AG10803 (cell line): ENCODE results near the gene MAGEA9.
A peak's percentile ranks its signal among the peaks of the same experiment; 100 is the strongest.

Experiments
- DNase-seq: peaks from one replicate; pipeline ENCODE4 v3.0.0; 2010; ENCODE audit warnings: low read depth
- H3K4me3 ChIP-seq: 2 replicates; pipeline ENCODE4 v1.5.1; 2011; ENCODE audit warnings: mild to moderate bottlenecking, low read length, control low read depth
- TF ChIP-seq, protein P1 (sequence below): conservative IDR thresholded peaks from 2 replicates; pipeline ENCODE4 v1.5.1; 2011; ENCODE audit warnings: mild to moderate bottlenecking, low read length, control low read depth, inconsistent platforms

Gene MAGEA9

DNA sequence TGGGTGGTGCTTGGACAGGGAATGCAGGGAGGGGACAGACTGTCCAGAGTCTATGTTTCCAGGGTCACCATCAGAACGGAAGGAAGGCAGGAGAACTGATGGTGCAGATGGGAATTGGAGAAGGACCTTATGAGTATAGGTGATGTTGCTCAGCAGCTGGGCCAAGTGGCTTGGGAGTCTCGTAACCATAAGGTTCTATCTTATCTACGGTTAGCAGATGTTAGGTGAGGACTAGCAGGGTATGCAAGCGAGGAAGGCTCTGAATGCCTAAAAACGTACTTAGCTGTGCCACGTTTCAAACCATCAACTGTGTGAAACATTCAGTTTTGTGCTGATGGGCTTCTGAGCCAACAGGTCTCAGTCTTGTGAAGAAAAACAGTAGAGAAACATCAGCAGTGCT, 22.4 kb downstream of the MAGEA9 start:
- TF ChIP-seq, protein P1, sequence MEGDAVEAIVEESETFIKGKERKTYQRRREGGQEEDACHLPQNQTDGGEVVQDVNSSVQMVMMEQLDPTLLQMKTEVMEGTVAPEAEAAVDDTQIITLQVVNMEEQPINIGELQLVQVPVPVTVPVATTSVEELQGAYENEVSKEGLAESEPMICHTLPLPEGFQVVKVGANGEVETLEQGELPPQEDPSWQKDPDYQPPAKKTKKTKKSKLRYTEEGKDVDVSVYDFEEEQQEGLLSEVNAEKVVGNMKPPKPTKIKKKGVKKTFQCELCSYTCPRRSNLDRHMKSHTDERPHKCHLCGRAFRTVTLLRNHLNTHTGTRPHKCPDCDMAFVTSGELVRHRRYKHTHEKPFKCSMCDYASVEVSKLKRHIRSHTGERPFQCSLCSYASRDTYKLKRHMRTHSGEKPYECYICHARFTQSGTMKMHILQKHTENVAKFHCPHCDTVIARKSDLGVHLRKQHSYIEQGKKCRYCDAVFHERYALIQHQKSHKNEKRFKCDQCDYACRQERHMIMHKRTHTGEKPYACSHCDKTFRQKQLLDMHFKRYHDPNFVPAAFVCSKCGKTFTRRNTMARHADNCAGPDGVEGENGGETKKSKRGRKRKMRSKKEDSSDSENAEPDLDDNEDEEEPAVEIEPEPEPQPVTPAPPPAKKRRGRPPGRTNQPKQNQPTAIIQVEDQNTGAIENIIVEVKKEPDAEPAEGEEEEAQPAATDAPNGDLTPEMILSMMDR = no peak
- DNase-seq = no peak

DNA sequence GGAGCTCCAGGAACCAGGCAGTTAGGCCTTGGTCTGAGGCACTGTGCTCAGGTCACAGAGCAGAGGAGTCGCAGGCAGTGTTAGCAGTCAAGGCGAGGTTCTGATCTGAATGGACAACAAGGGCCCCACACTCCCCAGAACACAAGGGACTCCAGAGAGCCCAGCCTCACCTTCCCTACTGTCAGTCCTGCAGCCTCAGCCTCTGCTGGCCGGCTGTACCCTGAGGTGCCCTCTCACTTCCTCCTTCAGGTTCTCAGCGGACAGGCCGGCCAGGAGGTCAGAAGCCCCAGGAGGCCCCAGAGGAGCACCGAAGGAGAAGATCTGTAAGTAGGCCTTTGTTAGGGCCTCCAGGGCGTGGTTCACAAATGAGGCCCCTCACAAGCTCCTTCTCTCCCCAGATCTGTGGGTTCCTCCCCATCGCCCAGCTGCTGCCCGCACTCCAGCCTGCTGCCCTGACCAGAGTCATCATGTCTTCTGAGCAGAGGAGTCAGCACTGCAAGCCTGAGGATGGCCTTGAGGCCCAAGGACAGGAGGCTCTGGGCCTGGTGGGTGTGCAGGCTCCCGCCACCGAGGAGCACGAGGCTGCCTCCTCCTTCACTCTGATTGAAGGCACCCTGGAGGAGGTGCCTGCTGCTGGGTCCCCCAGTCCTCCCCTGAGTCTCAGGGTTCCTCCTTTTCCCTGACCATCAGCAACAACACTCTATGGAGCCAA, 26.2 kb downstream of the MAGEA9 start:
- no peak for DNase-seq
- TF ChIP-seq, protein P1 = no peak
- no peak overlapping the region for H3K4me3 ChIP-seq

More for the DNA sequence above, 22.4 kb downstream of the MAGEA9 start:
- no peak overlapping the region for H3K4me3 ChIP-seq

DNA sequence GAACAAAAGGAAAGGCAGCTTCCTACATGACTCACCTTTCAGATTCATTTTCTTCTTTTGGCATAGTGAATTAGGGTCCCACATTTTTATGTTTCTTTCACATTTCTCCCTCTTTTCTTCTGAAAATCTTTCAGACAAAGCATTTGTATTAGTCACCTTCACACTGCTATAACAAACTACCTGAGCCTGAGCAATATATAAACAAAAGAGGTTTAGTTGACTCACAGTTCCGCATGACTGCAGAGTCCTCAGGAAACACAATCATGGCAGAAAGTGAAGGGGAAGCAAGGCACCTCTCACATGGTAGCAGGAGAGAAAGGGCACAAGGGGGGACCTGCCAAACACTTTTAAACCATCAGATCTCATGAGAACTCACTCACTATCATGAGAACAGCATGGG, 36.9 kb downstream of the MAGEA9 start:
- no peak for DNase-seq
- H3K4me3 ChIP-seq = no peak overlapping the region
- TF ChIP-seq, protein P1 = no peak

DNA sequence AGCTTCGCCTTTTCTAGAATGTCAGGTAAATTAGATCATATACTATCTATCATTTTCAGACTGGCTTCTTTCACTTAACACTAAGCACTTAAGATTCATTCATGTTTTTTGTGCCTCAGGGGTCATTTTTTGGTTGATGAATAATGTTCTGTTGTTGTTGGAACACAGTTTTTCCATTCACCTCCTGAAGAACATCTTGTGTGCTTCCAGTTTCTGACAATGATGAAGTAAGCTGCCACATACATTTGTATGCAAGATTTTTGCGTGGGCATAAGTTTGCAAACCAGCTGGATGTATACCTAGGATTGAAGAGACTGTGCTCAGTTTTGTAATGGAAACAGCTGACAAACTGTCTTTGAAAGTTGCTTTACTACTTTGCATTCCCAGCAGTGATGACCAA, 37.6 kb downstream of the MAGEA9 start:
- H3K4me3 ChIP-seq = no peak overlapping the region
- TF ChIP-seq, protein P1 = no peak
- no peak for DNase-seq

DNA sequence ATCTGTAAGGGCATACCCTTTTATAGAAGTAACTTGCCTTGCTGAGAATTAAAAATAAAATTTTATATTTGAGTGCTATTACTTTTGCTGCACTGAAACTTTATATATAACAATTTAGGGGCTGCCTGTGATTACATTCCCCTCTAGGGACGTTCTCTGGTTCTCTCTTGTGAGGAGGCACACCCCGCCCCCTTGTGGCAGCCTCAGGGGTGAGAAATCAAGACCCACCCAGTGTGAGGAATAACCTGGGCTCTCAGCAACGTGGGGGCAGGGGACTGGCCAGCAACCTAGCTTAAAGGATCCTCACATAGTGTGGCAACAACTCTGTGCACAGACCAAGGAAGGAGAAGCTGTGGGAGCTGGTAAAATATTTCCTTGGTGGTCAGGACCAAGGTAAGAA, 43.7 kb downstream of the MAGEA9 start:
- TF ChIP-seq, protein P1 = peak; percentile 25
- no peak for DNase-seq
- H3K4me3 ChIP-seq = no peak overlapping the region

DNA sequence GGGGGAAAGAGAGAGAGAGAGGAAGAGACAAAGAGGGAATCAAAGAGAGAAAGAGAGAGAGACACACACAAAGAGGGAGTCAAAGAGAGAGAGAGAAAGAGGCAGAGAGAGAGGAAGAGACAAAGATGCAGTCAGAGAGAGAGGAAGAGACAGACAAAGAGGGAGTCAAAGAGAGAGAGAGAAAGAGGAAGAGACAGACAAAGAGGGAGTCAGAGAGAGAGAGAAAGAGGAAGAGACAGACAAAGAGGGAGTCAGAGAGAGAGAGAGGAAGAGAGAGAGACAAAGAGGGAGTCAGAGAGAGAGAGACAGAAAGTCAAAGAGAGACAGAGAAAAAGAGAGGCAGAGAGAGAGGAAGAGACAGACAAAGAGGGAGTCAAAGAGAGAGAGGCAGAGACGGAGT, 45.5 kb downstream of the MAGEA9 start:
- H3K4me3 ChIP-seq = no peak overlapping the region
- TF ChIP-seq, protein P1 = no peak
- DNase-seq = no peak

DNA sequence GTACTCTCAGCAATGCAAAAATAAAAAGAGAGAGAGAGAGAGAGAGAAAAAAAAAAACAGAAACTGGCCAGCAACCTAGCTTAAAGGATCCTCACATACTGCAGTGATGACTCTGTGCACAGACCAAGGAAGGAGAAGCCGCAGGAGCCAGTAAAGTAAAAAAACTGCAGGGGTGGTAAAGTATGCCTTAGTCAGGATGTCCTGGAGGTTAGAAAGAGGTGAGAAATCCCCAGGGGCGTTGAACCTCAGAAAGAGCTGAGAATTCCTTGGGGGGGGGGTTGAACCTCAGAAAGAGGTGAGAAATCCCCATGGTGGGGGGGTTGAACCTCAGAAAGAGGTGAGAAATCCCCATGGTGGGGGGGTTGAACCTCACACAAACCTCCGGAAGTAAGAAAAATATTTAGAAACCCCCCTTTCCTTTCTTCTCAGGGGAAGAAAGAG, 48.0 kb downstream of the MAGEA9 start:
- no peak overlapping the region for H3K4me3 ChIP-seq
- DNase-seq = peak; percentile 39
- TF ChIP-seq, protein P1 = no peak
